ENCODE measurements around the gene ACAD9.

The ACAD9 gene

DNA sequence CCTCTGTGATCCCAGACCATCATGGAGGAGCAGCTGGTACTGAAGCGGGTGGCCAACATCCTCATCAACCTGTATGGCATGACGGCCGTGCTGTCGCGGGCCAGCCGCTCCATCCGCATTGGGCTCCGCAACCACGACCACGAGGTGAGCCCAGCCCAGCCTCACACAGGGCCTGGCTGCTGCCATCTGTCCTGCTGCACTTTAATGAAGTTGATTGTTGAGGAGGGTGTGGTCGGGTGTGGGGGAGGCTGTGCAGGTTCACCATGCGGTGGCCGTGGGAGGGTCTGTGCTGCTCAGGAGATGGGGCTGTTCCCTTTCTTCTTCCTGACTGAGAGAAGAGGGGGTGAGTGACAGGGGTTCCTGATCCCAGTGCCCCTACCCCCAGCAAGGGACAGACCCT is 30.6 kb downstream of the ACAD9 start:
- DNase-seq (ENCODE audit: extremely low spot score), result no peak
- ChIA-PET CTCF (no interaction called here), POLR2A (no interaction called here)
- TF ChIP-seq HDGF (IDR thresholded peaks at IDR 0.05; ENCODE audit: borderline replicate concordance) (no peak), ELF4 (IDR thresholded peaks at IDR 0.05) (no peak), ZNF384 (IDR thresholded peaks at IDR 0.05) (no peak), TARDBP (IDR thresholded peaks at IDR 0.05) (no peak), NFRKB (IDR thresholded peaks at IDR 0.05) (no peak), LEF1 (IDR thresholded peaks at IDR 0.05; ENCODE audit: borderline replicate concordance) (no peak), SUZ12 (IDR thresholded peaks at IDR 0.05) (no peak)

DNA sequence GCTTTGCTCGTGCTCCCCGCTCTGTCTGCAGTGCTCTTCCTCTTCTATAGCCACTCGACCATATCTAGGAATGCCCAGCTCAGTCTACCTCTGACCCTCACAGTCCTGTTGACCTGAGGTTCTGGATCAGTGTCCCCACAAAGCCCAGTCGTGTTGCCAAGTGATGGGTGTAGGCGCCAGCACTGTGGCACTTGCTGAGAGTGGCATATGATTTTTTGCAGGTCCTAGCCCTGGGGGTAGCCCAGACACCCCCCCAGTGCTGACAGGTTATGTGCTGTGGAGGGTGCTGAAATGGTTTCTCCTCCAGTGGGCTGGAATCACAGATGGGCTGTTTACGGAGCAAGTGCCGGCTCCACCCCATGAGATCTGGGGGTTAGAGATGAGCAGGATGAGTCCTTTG is 32.5 kb downstream of the ACAD9 start:
- POLR2A ChIA-PET, result no interaction called here
- TF ChIP-seq BHLHE40 (IDR thresholded peaks at IDR 0.05; ENCODE audit: borderline replicate concordance) (no peak), SP1 (IDR thresholded peaks at IDR 0.05) (no peak), LEF1 (IDR thresholded peaks at IDR 0.05; ENCODE audit: borderline replicate concordance) (no peak), TARDBP (IDR thresholded peaks at IDR 0.05) (no peak), ARNT (IDR thresholded peaks at IDR 0.05) (no peak), L3MBTL2 (conservative IDR thresholded peaks at IDR 0.05) (no peak), FOXM1 (IDR thresholded peaks at IDR 0.05; ENCODE audit: borderline replicate concordance) (no peak), HDGF (IDR thresholded peaks at IDR 0.05; ENCODE audit: borderline replicate concordance) (no peak), NFRKB (IDR thresholded peaks at IDR 0.05) (no peak), CTBP1 (IDR thresholded peaks at IDR 0.05; ENCODE audit: borderline replicate concordance) (no peak), SUZ12 (IDR thresholded peaks at IDR 0.05) (no peak), ELF4 (IDR thresholded peaks at IDR 0.05) (no peak), ZNF384 (IDR thresholded peaks at IDR 0.05) (no peak), FOXK2 (IDR thresholded peaks at IDR 0.05) (no peak), FOXA1 (IDR thresholded peaks at IDR 0.05) (no peak)
- TF ChIP-seq, protein P1, sequence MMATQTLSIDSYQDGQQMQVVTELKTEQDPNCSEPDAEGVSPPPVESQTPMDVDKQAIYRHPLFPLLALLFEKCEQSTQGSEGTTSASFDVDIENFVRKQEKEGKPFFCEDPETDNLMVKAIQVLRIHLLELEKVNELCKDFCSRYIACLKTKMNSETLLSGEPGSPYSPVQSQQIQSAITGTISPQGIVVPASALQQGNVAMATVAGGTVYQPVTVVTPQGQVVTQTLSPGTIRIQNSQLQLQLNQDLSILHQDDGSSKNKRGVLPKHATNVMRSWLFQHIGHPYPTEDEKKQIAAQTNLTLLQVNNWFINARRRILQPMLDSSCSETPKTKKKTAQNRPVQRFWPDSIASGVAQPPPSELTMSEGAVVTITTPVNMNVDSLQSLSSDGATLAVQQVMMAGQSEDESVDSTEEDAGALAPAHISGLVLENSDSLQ (IDR thresholded peaks at IDR 0.05), result no peak
- CTCF ChIA-PET, result no interaction called here
- DNase-seq (ENCODE audit: extremely low spot score), result no peak

DNA sequence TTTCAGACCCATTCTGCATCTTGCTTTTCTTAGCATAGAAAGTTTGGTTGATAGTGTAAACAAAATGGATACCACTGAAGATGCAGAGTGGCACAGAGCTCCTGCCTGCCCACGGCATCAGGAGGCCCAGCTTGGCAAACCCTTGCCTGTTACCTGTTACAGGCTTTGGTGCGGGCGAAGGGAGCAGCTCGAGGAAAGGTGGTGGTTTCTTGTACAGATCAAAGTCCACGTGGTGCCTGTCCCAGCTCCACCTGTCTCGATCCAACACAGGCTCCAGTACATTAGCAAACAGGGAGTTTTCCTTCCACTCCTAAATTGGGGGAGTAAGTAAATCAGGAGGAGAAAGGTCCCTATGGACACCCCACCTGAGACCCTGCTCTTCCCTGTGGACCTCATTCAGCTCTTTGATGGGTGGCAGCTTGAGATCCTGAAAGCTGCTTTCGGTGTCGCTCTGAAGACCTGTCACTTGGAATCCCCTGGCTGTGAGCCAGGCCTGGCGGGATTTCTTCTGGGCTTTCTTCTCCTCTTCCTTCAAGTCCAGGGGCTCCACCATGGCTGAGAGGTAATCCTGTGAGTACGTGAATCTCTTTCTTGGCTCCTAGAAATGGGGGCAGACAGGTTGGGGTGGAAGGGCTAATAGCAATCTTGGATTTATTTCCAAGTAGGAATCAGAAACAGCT is 35.7 kb downstream of the ACAD9 start:
- DNase-seq (ENCODE audit: extremely low spot score), result no peak
- TF ChIP-seq BHLHE40 (IDR thresholded peaks at IDR 0.05; ENCODE audit: borderline replicate concordance) (no peak), FOXM1 (IDR thresholded peaks at IDR 0.05; ENCODE audit: borderline replicate concordance) (no peak), HDGF (IDR thresholded peaks at IDR 0.05; ENCODE audit: borderline replicate concordance) (no peak), FOXA1 (IDR thresholded peaks at IDR 0.05) (no peak), TARDBP (IDR thresholded peaks at IDR 0.05) (no peak), CTBP1 (IDR thresholded peaks at IDR 0.05; ENCODE audit: borderline replicate concordance) (no peak), L3MBTL2 (conservative IDR thresholded peaks at IDR 0.05) (no peak), SP1 (IDR thresholded peaks at IDR 0.05) (no peak), LEF1 (IDR thresholded peaks at IDR 0.05; ENCODE audit: borderline replicate concordance) (no peak), ZNF384 (IDR thresholded peaks at IDR 0.05) (no peak), ELF4 (IDR thresholded peaks at IDR 0.05) (no peak), SUZ12 (IDR thresholded peaks at IDR 0.05) (no peak), ARNT (IDR thresholded peaks at IDR 0.05) (no peak), NFRKB (IDR thresholded peaks at IDR 0.05) (no peak), FOXK2 (IDR thresholded peaks at IDR 0.05) (no peak)
- TF ChIP-seq, protein P1 (IDR thresholded peaks at IDR 0.05), result no peak
- POLR2A ChIA-PET, result no interaction called here
- CTCF ChIA-PET, result no interaction called here

DNA sequence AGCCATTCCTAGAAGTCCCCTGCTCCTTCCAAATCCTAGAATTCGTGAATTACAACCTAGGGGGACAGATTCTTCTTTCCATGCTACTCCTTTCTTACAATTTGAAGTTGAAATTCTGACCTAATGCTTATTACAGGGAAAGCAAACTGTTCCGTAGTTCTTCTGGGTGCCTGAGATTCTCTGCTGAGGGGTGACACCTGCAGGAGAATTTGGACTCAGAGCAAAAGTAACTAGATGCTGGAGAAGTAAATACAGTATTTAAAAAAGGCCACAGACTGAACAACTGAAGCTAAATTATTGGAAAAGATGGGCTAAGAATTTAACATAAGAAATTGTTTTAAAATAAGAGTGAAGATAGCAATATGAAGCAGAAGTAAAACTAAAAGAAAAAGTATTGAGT is 37.9 kb downstream of the ACAD9 start:
- CTCF ChIA-PET, result no interaction called here
- TF ChIP-seq FOXA1 (IDR thresholded peaks at IDR 0.05), result no peak
- TF ChIP-seq ARNT (IDR thresholded peaks at IDR 0.05), result no peak
- TF ChIP-seq LEF1 (IDR thresholded peaks at IDR 0.05; ENCODE audit: borderline replicate concordance), result no peak
- no peak for TF ChIP-seq BHLHE40 (IDR thresholded peaks at IDR 0.05; ENCODE audit: borderline replicate concordance)
- TF ChIP-seq NFRKB (IDR thresholded peaks at IDR 0.05), result no peak
- no peak for TF ChIP-seq L3MBTL2 (conservative IDR thresholded peaks at IDR 0.05)
- TF ChIP-seq FOXM1 (IDR thresholded peaks at IDR 0.05; ENCODE audit: borderline replicate concordance), result no peak
- TF ChIP-seq SUZ12 (IDR thresholded peaks at IDR 0.05), result no peak
- TF ChIP-seq TARDBP (IDR thresholded peaks at IDR 0.05), result no peak
- no peak for TF ChIP-seq CTBP1 (IDR thresholded peaks at IDR 0.05; ENCODE audit: borderline replicate concordance)
- no peak for TF ChIP-seq FOXK2 (IDR thresholded peaks at IDR 0.05)
- no peak for TF ChIP-seq HDGF (IDR thresholded peaks at IDR 0.05; ENCODE audit: borderline replicate concordance)
- no peak for TF ChIP-seq ZNF384 (IDR thresholded peaks at IDR 0.05)
- TF ChIP-seq, protein P1 (IDR thresholded peaks at IDR 0.05), result no peak
- no peak for TF ChIP-seq SP1 (IDR thresholded peaks at IDR 0.05)
- TF ChIP-seq ELF4 (IDR thresholded peaks at IDR 0.05), result no peak

DNA sequence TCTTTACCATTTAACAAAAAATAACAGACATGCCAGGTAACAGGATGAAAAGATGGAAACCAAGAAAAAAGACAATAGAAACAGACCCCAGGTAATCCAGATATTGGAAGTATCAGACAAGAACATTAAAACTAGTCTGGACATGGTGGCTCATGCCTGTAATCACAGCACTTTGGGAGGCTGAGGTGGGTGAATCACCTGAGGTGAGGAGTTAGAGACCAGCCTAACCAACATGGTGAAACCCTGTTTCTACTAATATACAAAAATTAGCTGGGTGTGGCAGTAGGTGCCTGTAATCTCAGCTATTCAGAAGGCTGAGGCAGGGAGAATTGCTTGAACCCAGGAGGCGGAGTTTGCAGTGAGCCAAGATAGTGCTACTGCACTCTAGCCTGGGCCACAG is 40.6 kb downstream of the ACAD9 start:
- TF ChIP-seq CTBP1 (IDR thresholded peaks at IDR 0.05; ENCODE audit: borderline replicate concordance), result no peak
- TF ChIP-seq BHLHE40 (IDR thresholded peaks at IDR 0.05; ENCODE audit: borderline replicate concordance), result no peak
- TF ChIP-seq ELF4 (IDR thresholded peaks at IDR 0.05), result no peak
- TF ChIP-seq L3MBTL2 (conservative IDR thresholded peaks at IDR 0.05), result no peak
- no peak for TF ChIP-seq FOXK2 (IDR thresholded peaks at IDR 0.05)
- TF ChIP-seq LEF1 (IDR thresholded peaks at IDR 0.05; ENCODE audit: borderline replicate concordance), result no peak
- no peak for TF ChIP-seq NFRKB (IDR thresholded peaks at IDR 0.05)
- no peak for TF ChIP-seq FOXM1 (IDR thresholded peaks at IDR 0.05; ENCODE audit: borderline replicate concordance)
- TF ChIP-seq TARDBP (IDR thresholded peaks at IDR 0.05), result no peak
- no peak for TF ChIP-seq SP1 (IDR thresholded peaks at IDR 0.05)
- ChIA-PET CTCF (interaction anchor here (0.6 kb wide), 1 partner anchor 27 kb away, joined by 6 read pairs; no protein-coding TSS in a partner anchor), POLR2A (no interaction called here)
- DNase-seq (ENCODE audit: extremely low spot score), result no peak

More for the DNA sequence above, 37.9 kb downstream of the ACAD9 start:
- POLR2A ChIA-PET, result no interaction called here
- no peak for DNase-seq (ENCODE audit: extremely low spot score)
